DND-41 (cell line): ENCODE data around the gene TCF7L2.

Source experiments
- ATAC-seq: fragments of 200-7000 bp; cut with Tn5 transposase; 3 replicates; pipeline ENCODE4 v1.9.1; 2021; ENCODE audit warnings: low read depth; ENCODE audit not compliant: insufficient read depth
- DNase-seq: peaks from one replicate; pipeline ENCODE4 v3.0.0-alpha.2; 2020
- H2AFZ ChIP-seq: 2 replicates; pipeline ENCODE4 v1.6.0; 2012; ENCODE audit warnings: low read depth, low read length
- H3K27ac ChIP-seq: 2 replicates; pipeline ENCODE4 v1.5.1; 2012; ENCODE audit warnings: low read length, inconsistent platforms
- H3K27me3 ChIP-seq: fragments of 200-600 bp; sonication (generic); 2 replicates; pipeline ENCODE4 v1.6.0; 2012; ENCODE audit warnings: low read length, mild to moderate bottlenecking, inconsistent platforms; ENCODE audit not compliant: insufficient read depth, poor library complexity
- H3K36me3 ChIP-seq: 2 replicates; pipeline ENCODE4 v1.5.1; 2012; ENCODE audit warnings: low read length, inconsistent platforms; ENCODE audit not compliant: insufficient read depth
- H3K4me1 ChIP-seq: 2 replicates; pipeline ENCODE4 v1.5.1; 2012; ENCODE audit warnings: mild to moderate bottlenecking, low read length; ENCODE audit not compliant: insufficient read depth
- H3K4me2 ChIP-seq: 2 replicates; pipeline ENCODE4 v1.6.0; 2012; ENCODE audit warnings: mild to moderate bottlenecking, moderate library complexity, low read length, inconsistent platforms; ENCODE audit not compliant: insufficient read depth
- H3K4me3 ChIP-seq, 2 experiments: fragments of 200-600 bp in 1 of 2; shearing (Covaris generic) in 1 of 2; 2 replicates each; pipeline ENCODE4 v1.5.1; 2012 to 2016; ENCODE audit warnings: inconsistent platforms in 2 of 2, low read length in 2 of 2, mild to moderate bottlenecking in 2 of 2, low read depth in 1 of 2, moderate library complexity in 1 of 2
- H3K79me2 ChIP-seq: 2 replicates; pipeline ENCODE4 v1.6.0; 2012; ENCODE audit warnings: low read length, inconsistent platforms; ENCODE audit not compliant: insufficient read depth
- H3K9ac ChIP-seq: 2 replicates; pipeline ENCODE4 v1.6.0; 2012; ENCODE audit warnings: low read depth, mild to moderate bottlenecking, inconsistent platforms, low read length, moderate library complexity
- H3K9me3 ChIP-seq: 2 replicates; pipeline ENCODE4 v1.5.1; 2012; ENCODE audit warnings: low read length, moderate library complexity, mild to moderate bottlenecking, inconsistent platforms; ENCODE audit not compliant: insufficient read depth, severe bottlenecking
- H4K20me1 ChIP-seq: 2 replicates; pipeline ENCODE4 v1.6.0; 2012; ENCODE audit warnings: low read length; ENCODE audit not compliant: insufficient read depth
- CTCF ChIP-seq: IDR thresholded peaks from 2 replicates; pipeline ENCODE4 v1.5.1; 2012; ENCODE audit warnings: borderline replicate concordance, low read length, moderate library complexity, mild to moderate bottlenecking; ENCODE audit not compliant: poor library complexity, severe bottlenecking; ENCODE audit errors: extremely low read depth
- EZH2 ChIP-seq: IDR thresholded peaks from 3 replicates; pipeline ENCODE4 v1.6.1; 2012; ENCODE audit warnings: borderline replicate concordance, low read depth, mild to moderate bottlenecking, moderate library complexity, low read length, inconsistent platforms; ENCODE audit not compliant: severe bottlenecking

The TCF7L2 gene

GRCh38 chr10:113071446-113071845, 121.4 kb downstream of the TCF7L2 start:
- Histone ChIP-seq H3K79me2 (peaks cover 22% of the 10 kb centered on the region), H4K20me1 (peaks cover 22% of the 10 kb centered on the region; the same call in 1 of the 2 replicates), H2AFZ (no peak overlapping the region), H3K4me1 (no peaks in the 10 kb centered on the region), H3K4me2 (no peak overlapping the region), H3K9me3 (no peaks in the 10 kb centered on the region), H3K9ac (no peak overlapping the region), H3K4me3 (no peak overlapping the region), H3K27ac (no peak overlapping the region), H3K27me3 (no peaks in the 10 kb centered on the region), H3K36me3 (peaks cover 18% of the 10 kb centered on the region)
- ATAC-seq (no peak), DNase-seq (no peak)
- TF ChIP-seq EZH2 (no peak), CTCF (no peak)

GRCh38 chr10:113073549-113074189, 123.6 kb downstream of the TCF7L2 start:
- Histone ChIP-seq H3K4me1 (no peaks in the 10 kb centered on the region), H2AFZ (no peak overlapping the region), H3K9ac (no peak overlapping the region), H3K79me2 (peaks cover 16% of the 10 kb centered on the region; the same call in 1 of the 2 replicates), H3K9me3 (no peaks in the 10 kb centered on the region), H3K36me3 (peaks cover 11% of the 10 kb centered on the region; the same call in 1 of the 2 replicates), H3K27ac (no peak overlapping the region), H3K27me3 (no peaks in the 10 kb centered on the region), H4K20me1 (peaks cover 17% of the 10 kb centered on the region; the same call in 1 of the 2 replicates), H3K4me3 (no peak overlapping the region), H3K4me2 (no peak overlapping the region)
- ATAC-seq = no peak
- TF ChIP-seq CTCF (no peak), EZH2 (no peak)
- no peak for DNase-seq

- Histone ChIP-seq H2AFZ (no peak overlapping the region), H3K9ac (no peak overlapping the region), H3K27ac (no peak overlapping the region), H3K9me3 (no peaks in the 10 kb centered on the region), H3K4me3 (no peak overlapping the region), H3K79me2 (peaks cover 19% of the 10 kb centered on the region; the same call in 1 of the 2 replicates), H4K20me1 (peaks cover 12% of the 10 kb centered on the region; the same call in 1 of the 2 replicates), H3K36me3 (peaks cover 2% of the 10 kb centered on the region; the same call in 1 of the 2 replicates), H3K27me3 (no peaks in the 10 kb centered on the region), H3K4me2 (no peak overlapping the region), H3K4me1 (no peaks in the 10 kb centered on the region)
- TF ChIP-seq CTCF (no peak), EZH2 (no peak)
- DNase-seq (no peak), ATAC-seq (no peak)
Measured at GRCh38 chr10:113076949-113077348, 126.9 kb downstream of the TCF7L2 start.
